ENCODE data around the gene KPNA3.

The KPNA3 gene

GRCh38 chr13:49759503-49759902, 33.0 kb downstream of the KPNA3 start:
- no peak overlapping the region for H3K4me3 ChIP-seq
- H3K36me3 ChIP-seq = no peaks in the 10 kb centered on the region
- no peak overlapping the region for H3K27ac ChIP-seq
- no peak for DNase-seq
- H3K4me1 ChIP-seq = no peaks in the 10 kb centered on the region
- no peaks in the 10 kb centered on the region for H3K9me3 ChIP-seq
- H3K27me3 ChIP-seq = no peaks in the 10 kb centered on the region
- no peak for TF ChIP-seq CTCF (IDR thresholded peaks at IDR 0.05)
- intact Hi-C loops (cut with DNase I; ENCODE audit: low total_unique reads) = no loop called here

- Histone ChIP-seq H3K36me3 (no peaks in the 10 kb centered on the region), H3K27ac (no peak overlapping the region), H3K27me3 (no peaks in the 10 kb centered on the region), H3K4me1 (no peaks in the 10 kb centered on the region), H3K9me3 (no peaks in the 10 kb centered on the region), H3K4me3 (no peak overlapping the region)
- intact Hi-C loops (cut with DNase I; ENCODE audit: low total_unique reads) = no loop called here
- no peak for TF ChIP-seq CTCF (IDR thresholded peaks at IDR 0.05)
- DNase-seq = no peak
Measured at GRCh38 chr13:49756263-49756662, 36.2 kb downstream of the KPNA3 start.

- intact Hi-C loops (cut with DNase I; ENCODE audit: low total_unique reads) = no loop called here
- H3K4me1 ChIP-seq = no peaks in the 10 kb centered on the region
- no peaks in the 10 kb centered on the region for H3K36me3 ChIP-seq
- TF ChIP-seq CTCF (IDR thresholded peaks at IDR 0.05) = no peak
- H3K27ac ChIP-seq = no peak overlapping the region
- no peaks in the 10 kb centered on the region for H3K9me3 ChIP-seq
- no peak overlapping the region for H3K4me3 ChIP-seq
- no peaks in the 10 kb centered on the region for H3K27me3 ChIP-seq
- DNase-seq = no peak
Measured at GRCh38 chr13:49754146-49754545, 38.3 kb downstream of the KPNA3 start.

- intact Hi-C loops (cut with DNase I; ENCODE audit: low total_unique reads) = no loop called here
- Histone ChIP-seq H3K4me1 (no peaks in the 10 kb centered on the region), H3K27me3 (no peaks in the 10 kb centered on the region), H3K4me3 (no peak overlapping the region), H3K27ac (no peak overlapping the region), H3K36me3 (peaks cover 0 to 16% (median 15%) of the 10 kb centered on the region in 3 donors), H3K9me3 (no peaks in the 10 kb centered on the region)
- no peak for TF ChIP-seq CTCF (IDR thresholded peaks at IDR 0.05)
- no peak for DNase-seq
Measured at GRCh38 chr13:49749848-49750247, 42.6 kb downstream of the KPNA3 start.

- Histone ChIP-seq H3K36me3 (peaks cover 5 to 29% (median 17%) of the 10 kb centered on the region in 3 donors), H3K27ac (no peak overlapping the region), H3K9me3 (no peaks in the 10 kb centered on the region), H3K4me3 (no peak overlapping the region), H3K4me1 (no peaks in the 10 kb centered on the region), H3K27me3 (no peaks in the 10 kb centered on the region)
- TF ChIP-seq CTCF (IDR thresholded peaks at IDR 0.05) = no peak
- no peak for DNase-seq
- intact Hi-C loops (cut with DNase I; ENCODE audit: low total_unique reads) = no loop called here
Measured at GRCh38 chr13:49746111-49746510, 46.4 kb downstream of the KPNA3 start.

- Histone ChIP-seq H3K27me3 (no peaks in the 10 kb centered on the region), H3K9me3 (no peaks in the 10 kb centered on the region), H3K4me3 (no peak overlapping the region), H3K27ac (no peak overlapping the region), H3K36me3 (peaks cover 5 to 24% (median 23%) of the 10 kb centered on the region in 3 donors), H3K4me1 (no peaks in the 10 kb centered on the region)
- TF ChIP-seq CTCF (IDR thresholded peaks at IDR 0.05) = no peak
- DNase-seq = no peak
- intact Hi-C loops (cut with DNase I; ENCODE audit: low total_unique reads) = no loop called here
Measured at GRCh38 chr13:49740870-49741269, 51.6 kb downstream of the KPNA3 start.

All from tibial artery (tissue), 4 donors.